IMR-90 (cell line): ENCODE results near the gene HCN3. TPM values are rescaled to one million over a fixed set of nuclear protein-coding genes. Genes with fewer than 3 reads are reported as not detected.
A peak's percentile ranks its signal among the peaks of the same experiment; 100 is the strongest.

Source experiments
- ATAC-seq: fragments of 200-7000 bp; cut with Tn5 transposase; 2 replicates; pipeline ENCODE4 v1.9.1; 2020; ENCODE audit warnings: low read depth, mild to moderate bottlenecking, moderate library complexity
- BruUV-seq: library from RNA; stranded (reverse); fragments of 400-500 nt; replicated peaks from 2 replicates; lab custom pipeline; 2021; lab: Mats Ljungman, UMichigan
- CTCF ChIA-PET: fragments of 300-600 bp; formaldehyde crosslinking; extraction: SDS; loops from one replicate; lab custom pipeline; 2021; ENCODE audit warnings: antibody characterized with exemption; lab: Yijun Ruan, JAX
- POLR2A ChIA-PET: fragments of 300-600 bp; sonication (Branson Sonifier 250); formaldehyde crosslinking; loops from one replicate; lab custom pipeline; 2022; ENCODE audit warnings: antibody characterized with exemption; ENCODE audit not compliant: unreplicated experiment; lab: Charles Lee
- DNase-seq: peaks from one replicate; pipeline ENCODE4 v3.0.0; 2013
- H2AFZ ChIP-seq: replicated peaks from 2 replicates; pipeline ENCODE3; 2013; ENCODE audit warnings: low read length, mild to moderate bottlenecking; ENCODE audit not compliant: poor library complexity
- H2AK5ac ChIP-seq: 2 replicates; pipeline ENCODE4 v1.6.1; 2013; ENCODE audit warnings: low read depth, low read length, inconsistent platforms
- H2AK9ac ChIP-seq: replicated peaks from 2 replicates; pipeline ENCODE3; 2013; ENCODE audit warnings: mild to moderate bottlenecking, low read depth, low read length, moderate library complexity; ENCODE audit not compliant: poor library complexity
- H2BK120ac ChIP-seq: 2 replicates; pipeline ENCODE4 v1.6.1; 2013; ENCODE audit warnings: low read depth, low read length, inconsistent platforms
- H2BK15ac ChIP-seq: 3 replicates; pipeline ENCODE4 v1.6.1; 2013; ENCODE audit warnings: low read depth, low read length, inconsistent platforms
- H2BK20ac ChIP-seq: 2 replicates; pipeline ENCODE4 v1.6.1; 2013; ENCODE audit warnings: low read depth, mild to moderate bottlenecking, inconsistent platforms, low read length, moderate library complexity
- H2BK5ac ChIP-seq: 2 replicates; pipeline ENCODE4 v1.6.1; 2013; ENCODE audit warnings: mild to moderate bottlenecking, low read depth, low read length, inconsistent platforms; ENCODE audit not compliant: poor library complexity, severe bottlenecking
- H3K14ac ChIP-seq: replicated peaks from 2 replicates; pipeline ENCODE4 v1.6.1; 2013; ENCODE audit warnings: low read depth, low read length, inconsistent platforms
- H3K18ac ChIP-seq: 2 replicates; pipeline ENCODE4 v1.6.1; 2013; ENCODE audit warnings: low read depth, low read length, control low read depth
- H3K23ac ChIP-seq: 2 replicates; pipeline ENCODE4 v1.6.1; 2013; ENCODE audit warnings: low read depth, low read length, inconsistent platforms
- H3K27ac ChIP-seq: 2 replicates; pipeline ENCODE4 v1.5.1; 2013; ENCODE audit warnings: mild to moderate bottlenecking, control low read depth, low read length; ENCODE audit not compliant: insufficient read depth
- H3K27me3 ChIP-seq: 2 replicates; pipeline ENCODE4 v1.6.1; 2013; ENCODE audit warnings: low read length; ENCODE audit not compliant: control insufficient read depth, insufficient read depth
- H3K36me3 ChIP-seq: 2 replicates; pipeline ENCODE4 v1.6.1; 2013; ENCODE audit warnings: low read length, mixed read lengths; ENCODE audit not compliant: control insufficient read depth, insufficient read depth
- H3K4ac ChIP-seq: 2 replicates; pipeline ENCODE4 v1.6.1; 2013; ENCODE audit warnings: low read depth, low read length, inconsistent platforms
- H3K4me1 ChIP-seq: 2 replicates; pipeline ENCODE4 v1.6.1; 2013; ENCODE audit warnings: low read length, mixed read lengths; ENCODE audit not compliant: control insufficient read depth, insufficient read depth
- H3K4me2 ChIP-seq: 2 replicates; pipeline ENCODE4 v1.6.1; 2013; ENCODE audit warnings: low read depth, mild to moderate bottlenecking, control low read depth, low read length, moderate library complexity
- H3K4me3 ChIP-seq: 2 replicates; pipeline ENCODE4 v1.5.1; 2013; ENCODE audit warnings: low read depth, mild to moderate bottlenecking, control low read depth, low read length, moderate library complexity; ENCODE audit not compliant: insufficient read depth
- H3K56ac ChIP-seq: 2 replicates; pipeline ENCODE4 v1.6.1; 2013; ENCODE audit warnings: low read length, inconsistent platforms; ENCODE audit not compliant: insufficient read depth; ENCODE audit errors: extremely low read depth
- H3K79me1 ChIP-seq, 2 experiments: 2 replicates each; pipeline ENCODE4 v1.6.1; 2013; ENCODE audit warnings: low read length in 2 of 2, inconsistent platforms in 1 of 2, low read depth in 1 of 2
- H3K9ac ChIP-seq: 2 replicates; pipeline ENCODE4 v1.6.1; 2013; ENCODE audit warnings: low read depth, low read length, control low read depth
- H3K9me1 ChIP-seq: 2 replicates; pipeline ENCODE4 v1.6.1; 2013; ENCODE audit warnings: low read length, inconsistent platforms; ENCODE audit not compliant: insufficient read depth
- H3K9me3 ChIP-seq: 2 replicates; pipeline ENCODE4 v1.6.1; 2013; ENCODE audit warnings: low read length; ENCODE audit not compliant: control insufficient read depth, insufficient read depth
- H4K20me1 ChIP-seq: 2 replicates; pipeline ENCODE4 v1.6.1; 2013; ENCODE audit warnings: low read length, inconsistent platforms; ENCODE audit not compliant: insufficient read depth
- H4K5ac ChIP-seq: 2 replicates; pipeline ENCODE4 v1.6.1; 2013; ENCODE audit warnings: mild to moderate bottlenecking, low read depth, low read length, control low read depth
- H4K8ac ChIP-seq, 2 experiments: 2 replicates each; pipeline ENCODE4 v1.6.1; 2013; ENCODE audit warnings: low read depth in 2 of 2, low read length in 2 of 2, control low read depth in 1 of 2, inconsistent platforms in 1 of 2
- H4K91ac ChIP-seq: 2 replicates; pipeline ENCODE4 v1.6.1; 2013; ENCODE audit warnings: low read depth, low read length, inconsistent platforms; ENCODE audit not compliant: insufficient read depth
- BHLHE40 ChIP-seq: fragments of 150-350 bp; IDR thresholded peaks from 2 replicates; pipeline ENCODE4 v1.6.1; 2016; ENCODE audit warnings: mild to moderate bottlenecking, low read depth, low read length
- MAZ ChIP-seq: IDR thresholded peaks from 2 replicates; pipeline ENCODE4 v1.6.1; 2012; ENCODE audit warnings: low read depth, mild to moderate bottlenecking, low read length, improper control_type of control experiment, moderate library complexity, borderline replicate concordance
- MXI1 ChIP-seq: IDR thresholded peaks from 2 replicates; pipeline ENCODE4 v1.6.1; 2012; ENCODE audit warnings: low read depth, mild to moderate bottlenecking, low read length, moderate library complexity, borderline replicate concordance
- POLR2A ChIP-seq: IDR thresholded peaks from 2 replicates; pipeline ENCODE4 v1.6.1; 2012; ENCODE audit warnings: mild to moderate bottlenecking, low read depth, low read length
- RAD21 ChIP-seq: IDR thresholded peaks from 2 replicates; pipeline ENCODE4 v1.6.1; 2012; ENCODE audit warnings: low read length, improper control_type of control experiment
- USF2 ChIP-seq: fragments of 150-350 bp; IDR thresholded peaks from 2 replicates; pipeline ENCODE4 v1.6.1; 2017; ENCODE audit warnings: mild to moderate bottlenecking, antibody characterized with exemption, low read length, low read depth
- WGBS, 2 experiments: methylation state at CpG; one replicate each; pipeline versions ENCODE4 v1.1.5 to v1.1.7; 2013; ENCODE audit warnings: missing lambda C conversion rate in 2 of 2; ENCODE audit not compliant: insufficient read length in 1 of 2; ENCODE audit errors: extremely low coverage in 2 of 2; 5-methylcytosine and 5-hydroxymethylcytosine counted together
- dilution Hi-C: fragments of 300-500 bp; cut with HindIII; formaldehyde crosslinking; loops from one replicate; pipeline ENCODE4 v1.14.3; 2018; ENCODE audit warnings: low sequenced_read_pairs; ENCODE audit not compliant: unreplicated experiment
- in situ Hi-C: fragments of 300-500 bp; cut with MboI; formaldehyde crosslinking; loops from 3 replicates; pipeline ENCODE4 v1.14.3; 2019; ENCODE audit warnings: low sequenced_read_pairs, inconsistent platforms, mixed read lengths
- intact Hi-C: fragments of 100-400 bp; cut with micrococcal nuclease; formaldehyde crosslinking; loops from 2 replicates; pipeline ENCODE4 v1.10.0; 2022
- polyA plus RNA-seq, 3 experiments: library from polyadenylated mRNA; depleted of rRNA; stranded (reverse); fragments of >200 nt; gene quantifications; 2 replicates each; pipeline ENCODE4 v1.2.3, GENCODE V29; 2012; ENCODE audit warnings: low replicate concordance in 1 of 3
- total RNA-seq: library from RNA; depleted of rRNA; stranded (reverse); fragments of >200 nt; gene quantifications from 2 replicates; pipeline ENCODE4 v1.2.3, GENCODE V29; 2012

The HCN3 gene
- total and polyA plus RNA-seq, 2 of the 4 experiments (the other 2 are of a cell fraction), result 0.36 to 2.7 TPM

GRCh38 chr1:155273343-155274245, 3.7 kb upstream of the HCN3 start, which contains the start of gene CLK2:
CLK2 (minus strand) TSS chr1:155273504; CDS start chr1:155270977, 2,527 bp downstream.
- peak within 1 kb of the TSS; percentile 89 for H3K4me3 ChIP-seq
- H2BK20ac ChIP-seq, result 0 out of 2 replicates have a peak within 1 kb of the TSS, but pooled peaks have one; percentile 0
- POLR2A ChIA-PET, result interaction anchor here (0.5 to 1.1 kb wide), 2 partner anchors 136 to 273 kb away, joined by 3 read pairs; no protein-coding TSS in a partner anchor
- peak within 1 kb of the TSS; percentile 90 for H3K4ac ChIP-seq
- H3K4me1 ChIP-seq, result peaks cover 1% of the 10 kb centered on the region
- peak within 1 kb of the TSS; percentile 14 for H2BK120ac ChIP-seq
- peak within 1 kb of the TSS; percentile 93 for H3K23ac ChIP-seq
- peaks cover 16 to 47% of the 10 kb centered on the region in 2 experiments for H3K79me1 ChIP-seq
- in situ Hi-C loops (no loop called here), intact Hi-C loops (loop anchor here (2.0 kb wide), 1 partner anchor 49 kb away; no protein-coding TSS in a partner anchor), dilution Hi-C loops (no loop called here)
- H3K18ac ChIP-seq, result peak within 1 kb of the TSS; percentile 55
- peaks cover 18% of the 10 kb centered on the region for H3K36me3 ChIP-seq
- H4K91ac ChIP-seq, result peak within 1 kb of the TSS; percentile 75
- H2AK5ac ChIP-seq, result peak within 1 kb of the TSS; percentile 76
- ATAC-seq (peak; percentile 88), DNase-seq (peak; percentile 88)
- no TSS peak for BruUV-seq
- peak within 1 kb of the TSS; percentile 89 for H3K9ac ChIP-seq
- peak within 1 kb of the TSS; percentile 93 for H4K5ac ChIP-seq
- WGBS, 2 experiments, result 18% methylated on average over 22 of the region's 61 CpGs; no CpG with 5 or more reads in 1 of the 2 experiments
- peak within 1 kb of the TSS; percentile 77 for H2BK5ac ChIP-seq
- CTCF ChIA-PET, result interaction anchor here (0.7 to 1.3 kb wide), 4 partner anchors 11 to 101 kb away, joined by 3 to 4 read pairs (median 3); partner anchors contain the start of genes KRTCAP2 and SCAMP3
- H3K9me3 ChIP-seq, result no peaks in the 10 kb centered on the region
- H4K20me1 ChIP-seq, result peaks cover 14% of the 10 kb centered on the region; the same call in 1 of the 2 replicates
- H3K9me1 ChIP-seq, result peaks cover 14% of the 10 kb centered on the region
- H3K14ac ChIP-seq, result peak within 1 kb of the TSS; percentile 88
- H2AFZ ChIP-seq, result peak within 1 kb of the TSS; percentile 85
- H2BK15ac ChIP-seq, result peak within 1 kb of the TSS; percentile 4; the same call in 1 of the 3 replicates
- peak within 1 kb of the TSS; percentile 49 for H3K56ac ChIP-seq
- H3K27ac ChIP-seq, result peak within 1 kb of the TSS; percentile 89
- peak within 1 kb of the TSS; percentile 90 to 98 for H4K8ac ChIP-seq
- peak within 1 kb of the TSS; percentile 94 for H2AK9ac ChIP-seq
- H3K27me3 ChIP-seq, result no peaks in the 10 kb centered on the region
- peak within 1 kb of the TSS; percentile 92 for H3K4me2 ChIP-seq
- TF ChIP-seq RAD21 (no peak), MXI1 (peak; percentile 96), USF2 (peak; percentile 93), POLR2A (0 out of 2 replicates have a peak, but pooled peaks have one; percentile 47), MAZ (peak; percentile 67; the same call in 1 of the 2 replicates), BHLHE40 (peak; percentile 29; the same call in 1 of the 2 replicates)
